ENCODE data around the gene EDEM2.
A peak's percentile ranks its signal among the peaks of the same experiment; 100 is the strongest.
"Not testable (repeated sequence)": the region's sequence is repeated elsewhere in the genome, so short reads cannot be mapped to it uniquely, and the experiment has no call there.

EDEM2 gene

DNA sequence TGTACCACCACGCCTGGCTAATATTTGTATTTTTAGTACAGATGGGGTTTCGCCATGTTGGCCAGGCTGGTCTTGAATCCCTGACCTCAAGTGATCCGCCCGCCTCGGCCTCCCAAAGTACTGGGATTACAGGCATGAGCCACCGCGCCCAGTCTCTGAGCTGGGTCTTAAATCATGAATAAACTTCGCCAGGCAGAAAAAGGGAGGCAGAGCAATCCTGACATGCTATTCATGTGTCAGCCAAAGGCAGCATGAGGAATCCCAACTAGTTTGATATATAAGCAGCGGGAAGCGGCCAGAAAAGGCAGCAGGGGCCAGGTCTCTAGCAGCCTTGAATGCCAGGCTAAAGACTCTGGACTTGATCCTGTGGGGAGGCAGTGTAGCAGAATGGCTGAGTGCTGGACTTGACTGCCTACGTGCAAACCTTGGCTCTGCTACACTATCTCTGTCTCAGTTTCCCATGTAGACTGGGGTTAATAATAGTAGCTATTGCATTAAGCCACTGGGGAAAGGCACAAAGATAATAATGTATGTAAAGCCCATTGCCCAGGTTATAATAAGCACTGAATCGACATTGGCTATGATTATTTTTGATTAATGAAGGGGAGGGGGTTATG lies 26.5 kb upstream of the EDEM2 start:
- no peak for DNase-seq (ENCODE audit: extremely low read depth, low read depth)
- TF ChIP-seq, protein P1, sequence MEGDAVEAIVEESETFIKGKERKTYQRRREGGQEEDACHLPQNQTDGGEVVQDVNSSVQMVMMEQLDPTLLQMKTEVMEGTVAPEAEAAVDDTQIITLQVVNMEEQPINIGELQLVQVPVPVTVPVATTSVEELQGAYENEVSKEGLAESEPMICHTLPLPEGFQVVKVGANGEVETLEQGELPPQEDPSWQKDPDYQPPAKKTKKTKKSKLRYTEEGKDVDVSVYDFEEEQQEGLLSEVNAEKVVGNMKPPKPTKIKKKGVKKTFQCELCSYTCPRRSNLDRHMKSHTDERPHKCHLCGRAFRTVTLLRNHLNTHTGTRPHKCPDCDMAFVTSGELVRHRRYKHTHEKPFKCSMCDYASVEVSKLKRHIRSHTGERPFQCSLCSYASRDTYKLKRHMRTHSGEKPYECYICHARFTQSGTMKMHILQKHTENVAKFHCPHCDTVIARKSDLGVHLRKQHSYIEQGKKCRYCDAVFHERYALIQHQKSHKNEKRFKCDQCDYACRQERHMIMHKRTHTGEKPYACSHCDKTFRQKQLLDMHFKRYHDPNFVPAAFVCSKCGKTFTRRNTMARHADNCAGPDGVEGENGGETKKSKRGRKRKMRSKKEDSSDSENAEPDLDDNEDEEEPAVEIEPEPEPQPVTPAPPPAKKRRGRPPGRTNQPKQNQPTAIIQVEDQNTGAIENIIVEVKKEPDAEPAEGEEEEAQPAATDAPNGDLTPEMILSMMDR (IDR thresholded peaks at IDR 0.05; ENCODE audit: low read depth, low read length) = no peak

DNA sequence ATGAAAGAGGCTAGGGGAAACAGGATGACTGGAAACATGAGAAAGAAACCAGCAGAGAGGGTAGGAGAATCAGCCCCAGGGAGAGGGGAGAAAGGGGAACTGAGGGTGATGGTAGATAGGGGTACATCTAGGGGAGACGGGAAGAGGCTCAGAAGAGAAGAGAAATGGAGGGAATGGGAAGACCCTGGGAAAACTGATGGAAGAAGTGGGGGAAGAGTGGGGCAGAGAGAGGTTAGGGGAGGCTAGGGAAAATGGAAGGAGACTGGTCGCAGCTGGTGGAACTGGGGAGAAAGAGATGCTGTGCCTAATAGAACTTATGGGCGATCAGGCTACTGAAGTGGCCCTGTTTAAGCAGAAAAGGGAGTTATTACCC lies 25.3 kb upstream of the EDEM2 start:
- TF ChIP-seq, protein P1 (IDR thresholded peaks at IDR 0.05; ENCODE audit: low read depth, low read length) = no peak
- no peak for DNase-seq (ENCODE audit: extremely low read depth, low read depth)

GRCh38 chr20:35171753-35172433 lies 24.8 kb upstream of the EDEM2 start, which contains the start of gene PROCR:
Gene PROCR, plus strand, starts transcription at chr20:35172072. Its CDS starts 83 bp downstream, at chr20:35172155.
- TF ChIP-seq, protein P1 (IDR thresholded peaks at IDR 0.05; ENCODE audit: low read depth, low read length) = no peak
- DNase-seq (ENCODE audit: extremely low read depth, low read depth) = peak; percentile 70

DNA sequence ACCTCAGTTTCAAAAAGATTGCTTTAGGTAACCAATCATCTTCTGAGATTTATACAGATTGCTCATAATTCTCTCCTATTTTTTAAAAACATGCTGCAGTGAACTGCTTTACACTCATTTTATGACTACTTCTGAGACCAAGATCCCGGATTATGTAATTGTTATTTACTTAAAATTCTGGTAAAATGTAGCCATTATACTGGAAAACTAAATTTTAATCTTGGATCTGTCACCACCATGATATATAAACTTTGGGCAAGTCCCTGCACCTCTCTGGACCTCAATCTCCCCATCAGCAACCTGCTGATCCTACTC lies 24.3 kb upstream of the EDEM2 start:
- TF ChIP-seq, protein P1 (IDR thresholded peaks at IDR 0.05; ENCODE audit: low read depth, low read length) = no peak
- DNase-seq (ENCODE audit: extremely low read depth, low read depth) = no peak

- DNase-seq (ENCODE audit: extremely low read depth, low read depth) = not testable (repeated sequence)
These were observed 21.7 kb upstream of the EDEM2 start for GRCh38 chr20:35168701-35169409.

GRCh38 chr20:35167787-35168186 lies 20.7 kb upstream of the EDEM2 start:
- DNase-seq (ENCODE audit: extremely low read depth, low read depth) = no peak
- TF ChIP-seq, protein P1 (IDR thresholded peaks at IDR 0.05; ENCODE audit: low read depth, low read length) = no peak

- TF ChIP-seq, protein P1 (IDR thresholded peaks at IDR 0.05; ENCODE audit: low read depth, low read length) = no peak
- DNase-seq (ENCODE audit: extremely low read depth, low read depth) = no peak
These were observed 19.2 kb upstream of the EDEM2 start for GRCh38 chr20:35166242-35166830.

Measured in AG09319 (cell line).